ENCODE measurements around the gene EFHD2.
"Not testable (repeated sequence)": the region's sequence is repeated elsewhere in the genome, so short reads cannot be mapped to it uniquely, and the experiment has no call there.

- not testable (repeated sequence) for TF ChIP-seq CTCF (IDR thresholded peaks at IDR 0.05 in 2 of 3, conservative IDR thresholded peaks at IDR 0.05 in 1 of 3; ENCODE audit: borderline replicate concordance in 1 of 3, insufficient read depth in 1 of 3, low read depth in 2 of 3, low read length in 2 of 3); ZBTB33 (IDR thresholded peaks at IDR 0.05; ENCODE audit: extremely low read depth, insufficient replicate concordance, low read length)
Measured at GRCh38 chr1:15434739-15435138, 25.1 kb downstream of the EFHD2 start.

All from HCT116 (cell line).